ENCODE data around the gene ABLIM1. TPM values are rescaled to one million over a fixed set of nuclear protein-coding genes. Genes with fewer than 3 reads are reported as not detected.
A peak's percentile ranks its signal among the peaks of the same experiment; 100 is the strongest.

ABLIM1 gene
- total and polyA plus RNA-seq, 2 of the 13 experiments (the other 11 are each of a cell fraction or from before 2014, with no cell fraction given), result 59.4 to 92.7 TPM

- TF ChIP-seq ZNF576 (CRISPR knock-in tag; IDR thresholded peaks at IDR 0.05), result no peak
- peak; percentile 76 for TF ChIP-seq SKI (IDR thresholded peaks at IDR 0.05; ENCODE audit: partially characterized antibody)
- peak; percentile 46 to 89; a peak in 3 of 4 replicates for TF ChIP-seq NR2F1 (CRISPR knock-in tag; IDR thresholded peaks at IDR 0.05)
- TF ChIP-seq PREB (CRISPR knock-in tag; IDR thresholded peaks at IDR 0.05), result no peak
- TF ChIP-seq MTF1 (CRISPR knock-in tag; IDR thresholded peaks at IDR 0.05), result no peak
- no peak for TF ChIP-seq KLF13 (CRISPR knock-in tag; IDR thresholded peaks at IDR 0.05)
- no peak for TF ChIP-seq ZNF615 (CRISPR knock-in tag; IDR thresholded peaks at IDR 0.05; ENCODE audit: borderline replicate concordance)
- TF ChIP-seq TEAD3 (CRISPR knock-in tag; optimal IDR thresholded peaks at IDR 0.05; ENCODE audit: borderline replicate concordance), result peak; percentile 86
- peak; percentile 13; the same call in 1 of the 2 replicates for TF ChIP-seq KAT2B (IDR thresholded peaks at IDR 0.05; ENCODE audit: borderline replicate concordance, low read depth, low read length)
- peak; percentile 42; the same call in 1 of the 2 replicates for TF ChIP-seq ETV5 (CRISPR knock-in tag; IDR thresholded peaks at IDR 0.05; ENCODE audit: borderline replicate concordance)
- no peak for TF ChIP-seq PLSCR1 (CRISPR knock-in tag; IDR thresholded peaks at IDR 0.05; ENCODE audit: borderline replicate concordance)
- TF ChIP-seq HBP1 (CRISPR knock-in tag; IDR thresholded peaks at IDR 0.05; ENCODE audit: low read depth), result no peak
- TF ChIP-seq ARID5B (CRISPR knock-in tag; IDR thresholded peaks at IDR 0.05), result peak; percentile 75
- TF ChIP-seq NR2F6 (IDR thresholded peaks at IDR 0.05), result peak; percentile 75; the same call in 1 of the 2 replicates
- TF ChIP-seq NR2F6 (CRISPR knock-in tag; IDR thresholded peaks at IDR 0.05), result peak; percentile 81
- no peak for TF ChIP-seq NAIF1 (CRISPR knock-in tag; IDR thresholded peaks at IDR 0.05; ENCODE audit: borderline replicate concordance)
- no peak for TF ChIP-seq ZNF143 (CRISPR knock-in tag; IDR thresholded peaks at IDR 0.05)
- 0 out of 2 replicates have a peak, but pooled peaks have one; percentile 37 for TF ChIP-seq PRDM10 (CRISPR knock-in tag; IDR thresholded peaks at IDR 0.05; ENCODE audit: low read depth)
- TF ChIP-seq ZNF354B (CRISPR knock-in tag; IDR thresholded peaks at IDR 0.05), result no peak
- TF ChIP-seq TBP (CRISPR knock-in tag; IDR thresholded peaks at IDR 0.05), result no peak
These were observed 144.7 kb downstream of the ABLIM1 start (continued) for GRCh38 chr10:114513381-114513792.

Measured in HepG2 (cell line).